Osteoblast (primary cell): ENCODE results near the gene ADAMTS14. TPM values are rescaled to one million over a fixed set of nuclear protein-coding genes. Genes with fewer than 3 reads are reported as not detected.

Experiments
- DNase-seq: peaks from one replicate; pipeline ENCODE4 v3.0.0; 2011; ENCODE audit warnings: low spot score, mixed read lengths; ENCODE audit not compliant: insufficient read length; ENCODE audit errors: missing footprints
- H2AFZ ChIP-seq: 2 replicates; pipeline ENCODE4 v1.6.0; 2011; ENCODE audit warnings: mild to moderate bottlenecking, low read length
- H3K27ac ChIP-seq: 2 replicates; pipeline ENCODE4 v1.5.1; 2011; ENCODE audit warnings: mild to moderate bottlenecking, low read depth, low read length, moderate library complexity
- H3K27me3 ChIP-seq: 2 replicates; pipeline ENCODE4 v1.6.0; 2012; ENCODE audit warnings: mild to moderate bottlenecking, control low read depth, inconsistent platforms, low read length, moderate library complexity; ENCODE audit not compliant: insufficient read depth
- H3K36me3 ChIP-seq: 2 replicates; pipeline ENCODE4 v1.5.1; 2011; ENCODE audit warnings: mild to moderate bottlenecking, low read length, control low read depth, moderate library complexity; ENCODE audit not compliant: insufficient read depth
- H3K4me1 ChIP-seq: 2 replicates; pipeline ENCODE4 v1.5.1; 2011; ENCODE audit warnings: mild to moderate bottlenecking, low read length, control low read depth, moderate library complexity; ENCODE audit not compliant: insufficient read depth
- H3K4me2 ChIP-seq: 2 replicates; pipeline ENCODE4 v1.6.0; 2011; ENCODE audit warnings: mild to moderate bottlenecking, low read length; ENCODE audit not compliant: insufficient read depth
- H3K4me3 ChIP-seq: fragments of 200-600 bp; sonication (generic); 3 replicates; pipeline ENCODE4 v1.5.1; 2012; ENCODE audit warnings: mild to moderate bottlenecking, low read length, inconsistent platforms; ENCODE audit not compliant: insufficient read depth
- H3K79me2 ChIP-seq: 2 replicates; pipeline ENCODE4 v1.6.0; 2012; ENCODE audit warnings: mild to moderate bottlenecking, low read length, control low read depth, inconsistent platforms; ENCODE audit not compliant: insufficient read depth
- H3K9me3 ChIP-seq: 2 replicates; pipeline ENCODE4 v1.5.1; 2011; ENCODE audit warnings: low read depth, low read length, control low read depth
- H4K20me1 ChIP-seq: 2 replicates; pipeline ENCODE4 v1.6.0; 2012; ENCODE audit warnings: mild to moderate bottlenecking, low read length, control low read depth; ENCODE audit not compliant: insufficient read depth
- CTCF ChIP-seq: IDR thresholded peaks from 2 replicates; pipeline ENCODE4 v1.5.1; 2011; ENCODE audit warnings: mild to moderate bottlenecking, low read depth, low read length, moderate library complexity; ENCODE audit errors: extremely low read depth
- total RNA-seq: library from RNA; depleted of rRNA; stranded (reverse); fragments of >200 nt; gene quantifications from 2 replicates; pipeline ENCODE4 v1.2.3, GENCODE V29; 2012

Gene ADAMTS14
- total RNA-seq, 1 donor = 2.9 TPM

- Histone ChIP-seq H3K4me1 (no peaks in the 10 kb centered on the region), H3K9me3 (no peaks in the 10 kb centered on the region), H3K27ac (no peak overlapping the region), H2AFZ (no peak overlapping the region), H3K79me2 (no peaks in the 10 kb centered on the region), H3K27me3 (no peaks in the 10 kb centered on the region), H3K4me2 (no peak overlapping the region), H3K4me3 (no peak overlapping the region), H4K20me1 (no peaks in the 10 kb centered on the region), H3K36me3 (no peaks in the 10 kb centered on the region)
- DNase-seq = peak; percentile 84
- no peak for TF ChIP-seq CTCF
Measured at GRCh38 chr10:70684839-70685454, 12.6 kb downstream of the ADAMTS14 start.

DNA sequence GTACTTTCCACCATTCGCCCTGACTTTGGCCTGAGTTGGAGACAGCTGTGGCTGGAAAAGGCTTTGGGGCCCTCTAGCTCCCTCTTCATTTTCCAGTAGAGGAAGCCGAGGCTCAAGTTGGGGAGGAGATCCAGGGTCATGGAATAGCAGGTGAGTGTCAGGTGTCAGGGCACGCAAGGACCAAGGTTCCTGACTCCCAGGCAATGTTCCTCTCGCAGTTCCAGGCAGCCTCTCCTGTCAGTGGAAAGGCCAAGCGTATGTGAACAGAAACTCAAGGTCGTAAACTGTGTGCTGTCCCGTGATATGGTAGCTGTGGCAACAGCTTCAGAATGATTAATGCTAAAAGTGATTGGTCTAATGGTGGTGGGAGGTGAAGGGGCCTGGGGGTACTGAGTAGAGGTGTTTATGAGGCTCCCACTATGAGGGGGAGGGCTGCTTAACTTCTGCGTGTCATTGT, 13.2 kb downstream of the ADAMTS14 start:
- H3K79me2 ChIP-seq = no peaks in the 10 kb centered on the region
- no peaks in the 10 kb centered on the region for H3K9me3 ChIP-seq
- no peak overlapping the region for H2AFZ ChIP-seq
- H3K4me3 ChIP-seq = no peak overlapping the region
- no peak overlapping the region for H3K27ac ChIP-seq
- TF ChIP-seq CTCF = no peak
- no peaks in the 10 kb centered on the region for H3K36me3 ChIP-seq
- H3K27me3 ChIP-seq = no peaks in the 10 kb centered on the region
- no peak overlapping the region for H3K4me2 ChIP-seq
- DNase-seq = peak; percentile 62
- no peaks in the 10 kb centered on the region for H3K4me1 ChIP-seq
- H4K20me1 ChIP-seq = no peaks in the 10 kb centered on the region

GRCh38 chr10:70688828-70689227, 16.5 kb downstream of the ADAMTS14 start:
- no peak overlapping the region for H3K4me3 ChIP-seq
- DNase-seq = no peak
- peaks cover 3% of the 10 kb centered on the region for H4K20me1 ChIP-seq
- no peaks in the 10 kb centered on the region for H3K27me3 ChIP-seq
- H3K4me2 ChIP-seq = no peak overlapping the region
- no peak for TF ChIP-seq CTCF
- H3K79me2 ChIP-seq = no peaks in the 10 kb centered on the region
- H3K27ac ChIP-seq = no peak overlapping the region
- peaks cover 9% of the 10 kb centered on the region for H3K4me1 ChIP-seq
- no peak overlapping the region for H2AFZ ChIP-seq
- H3K9me3 ChIP-seq = no peaks in the 10 kb centered on the region
- H3K36me3 ChIP-seq = no peaks in the 10 kb centered on the region

DNA sequence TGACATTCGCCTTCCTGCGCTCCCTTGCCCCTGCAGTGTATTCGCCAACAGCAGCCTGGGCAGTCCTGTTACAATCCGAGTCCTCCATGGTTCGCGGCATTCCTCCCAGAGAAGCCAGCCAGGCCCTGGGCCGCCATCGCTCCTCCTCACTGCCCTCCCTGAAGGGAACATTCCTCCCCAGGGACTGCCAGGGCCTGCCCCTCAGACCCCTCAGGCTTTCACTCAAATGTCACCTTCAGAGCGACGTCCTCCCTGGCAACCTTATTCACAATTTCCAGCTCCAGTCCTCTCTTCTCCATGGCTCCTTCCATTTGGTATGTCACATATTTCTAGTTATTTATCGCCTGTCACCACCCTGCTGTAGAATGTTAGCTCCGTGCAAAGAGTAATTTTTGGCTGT, 17.4 kb downstream of the ADAMTS14 start:
- TF ChIP-seq CTCF = no peak
- Histone ChIP-seq H3K4me1 (peaks cover 17% of the 10 kb centered on the region), H3K27me3 (no peaks in the 10 kb centered on the region)

More for the DNA sequence above, 17.4 kb downstream of the ADAMTS14 start:
- Histone ChIP-seq H3K9me3 (no peaks in the 10 kb centered on the region), H3K36me3 (no peaks in the 10 kb centered on the region), H3K27ac (no peak overlapping the region), H4K20me1 (peaks cover 3% of the 10 kb centered on the region), H3K79me2 (no peaks in the 10 kb centered on the region), H2AFZ (no peak overlapping the region), H3K4me3 (no peak overlapping the region), H3K4me2 (no peak overlapping the region)
- DNase-seq = peak; percentile 15
